GM12801 (cell line): ENCODE results near the gene GYG1.

Source experiments
- TF ChIP-seq, protein P1 (sequence below): IDR thresholded peaks from one replicate; pipeline ENCODE4 v1.5.1; 2011; ENCODE audit warnings: control low read depth; ENCODE audit not compliant: insufficient read length; ENCODE audit errors: extremely low read depth

The GYG1 gene

DNA sequence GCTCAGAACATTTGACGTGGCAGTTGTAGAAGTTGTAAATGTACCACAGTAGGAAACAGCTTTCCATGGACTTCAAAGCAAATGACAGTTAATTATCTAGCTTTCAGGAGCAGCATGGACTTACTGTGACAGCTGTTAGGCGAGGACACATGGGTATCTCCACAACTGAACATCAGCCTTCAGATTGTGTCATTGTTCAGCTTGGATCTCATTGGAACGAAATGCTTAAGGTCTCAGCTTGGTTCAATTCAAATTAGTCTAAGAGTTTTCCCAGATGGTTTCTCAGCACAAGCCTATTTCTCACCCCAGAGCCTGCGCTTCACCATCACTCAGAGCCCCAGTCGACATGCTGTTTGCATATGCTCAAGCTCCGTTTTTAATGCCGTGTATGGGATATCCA lies 21.1 kb upstream of the GYG1 start:
- TF ChIP-seq, protein P1, sequence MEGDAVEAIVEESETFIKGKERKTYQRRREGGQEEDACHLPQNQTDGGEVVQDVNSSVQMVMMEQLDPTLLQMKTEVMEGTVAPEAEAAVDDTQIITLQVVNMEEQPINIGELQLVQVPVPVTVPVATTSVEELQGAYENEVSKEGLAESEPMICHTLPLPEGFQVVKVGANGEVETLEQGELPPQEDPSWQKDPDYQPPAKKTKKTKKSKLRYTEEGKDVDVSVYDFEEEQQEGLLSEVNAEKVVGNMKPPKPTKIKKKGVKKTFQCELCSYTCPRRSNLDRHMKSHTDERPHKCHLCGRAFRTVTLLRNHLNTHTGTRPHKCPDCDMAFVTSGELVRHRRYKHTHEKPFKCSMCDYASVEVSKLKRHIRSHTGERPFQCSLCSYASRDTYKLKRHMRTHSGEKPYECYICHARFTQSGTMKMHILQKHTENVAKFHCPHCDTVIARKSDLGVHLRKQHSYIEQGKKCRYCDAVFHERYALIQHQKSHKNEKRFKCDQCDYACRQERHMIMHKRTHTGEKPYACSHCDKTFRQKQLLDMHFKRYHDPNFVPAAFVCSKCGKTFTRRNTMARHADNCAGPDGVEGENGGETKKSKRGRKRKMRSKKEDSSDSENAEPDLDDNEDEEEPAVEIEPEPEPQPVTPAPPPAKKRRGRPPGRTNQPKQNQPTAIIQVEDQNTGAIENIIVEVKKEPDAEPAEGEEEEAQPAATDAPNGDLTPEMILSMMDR, result no peak

DNA sequence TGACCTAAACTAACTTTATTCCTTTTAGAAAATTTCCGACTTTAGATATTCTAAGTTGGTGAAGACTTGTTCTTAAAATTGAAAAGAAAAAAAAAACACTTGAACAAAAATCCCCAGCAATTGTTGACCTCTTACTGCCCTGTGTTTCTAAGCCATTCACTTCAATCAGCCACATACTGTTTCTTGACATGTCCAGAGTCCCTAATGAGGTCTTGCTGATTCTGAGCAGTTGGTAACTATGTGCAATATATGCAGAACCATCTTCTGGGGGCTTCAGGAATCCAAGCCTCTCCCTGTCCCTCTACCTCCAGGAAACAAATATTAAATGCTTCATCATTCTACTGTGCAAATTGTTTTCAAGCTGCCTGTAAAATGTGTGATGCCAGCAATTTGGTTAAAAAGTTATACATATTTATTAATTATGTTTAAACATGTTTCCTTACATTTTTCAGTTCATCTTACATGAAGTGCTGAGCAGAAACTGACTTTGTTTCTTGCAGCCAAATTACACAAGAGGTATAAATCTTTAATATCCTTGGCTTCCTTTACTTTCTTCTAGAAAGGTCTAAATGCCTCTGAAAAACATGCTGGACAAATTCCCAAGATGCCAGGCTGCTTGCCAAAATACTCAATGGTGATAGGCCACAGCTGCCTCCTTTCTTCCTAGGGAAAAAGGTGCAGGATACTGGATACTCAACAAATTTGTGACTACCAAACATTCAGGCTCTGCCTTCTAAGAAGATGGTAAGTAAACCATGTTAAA lies 19.8 kb upstream of the GYG1 start:
- TF ChIP-seq, protein P1, result no peak

DNA sequence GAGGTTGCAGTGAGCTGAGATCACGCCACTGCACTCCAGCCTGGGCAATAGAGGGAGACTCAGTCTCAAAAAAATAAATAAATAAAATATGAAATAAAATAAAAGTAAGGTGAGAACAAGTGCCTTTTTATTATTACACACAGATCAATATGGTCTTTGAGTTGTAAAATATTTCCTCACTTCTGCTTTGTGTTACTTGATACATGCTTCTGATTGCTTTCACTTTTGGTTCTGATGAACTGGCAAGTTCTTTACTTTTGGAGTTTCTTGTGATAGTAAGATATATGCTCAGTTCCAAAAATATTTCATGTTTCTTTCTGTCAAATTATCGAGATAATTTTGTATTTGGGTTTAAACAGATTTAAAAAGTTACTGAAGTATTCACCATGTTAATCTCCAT lies 16.6 kb upstream of the GYG1 start:
- TF ChIP-seq, protein P1, result no peak

DNA sequence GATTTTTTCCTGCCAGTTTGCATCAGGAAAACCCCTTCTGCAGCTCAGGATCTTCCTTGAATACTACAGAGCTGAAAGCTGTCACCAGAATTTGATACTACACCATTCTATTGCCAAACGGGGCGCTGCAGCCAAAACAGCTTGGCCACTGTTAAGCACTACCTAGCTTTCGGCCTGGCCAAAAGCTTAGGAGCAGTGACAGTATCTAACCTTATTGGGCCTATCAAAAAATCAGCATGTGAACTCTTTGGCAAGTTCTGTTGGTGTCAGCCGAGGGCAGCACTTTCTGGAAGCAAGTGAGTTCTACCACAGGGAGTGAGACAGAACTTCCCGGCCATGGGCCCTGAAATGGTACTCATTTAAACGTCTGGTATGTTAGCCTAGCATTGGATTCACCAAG lies 16.1 kb upstream of the GYG1 start:
- TF ChIP-seq, protein P1, result no peak

DNA sequence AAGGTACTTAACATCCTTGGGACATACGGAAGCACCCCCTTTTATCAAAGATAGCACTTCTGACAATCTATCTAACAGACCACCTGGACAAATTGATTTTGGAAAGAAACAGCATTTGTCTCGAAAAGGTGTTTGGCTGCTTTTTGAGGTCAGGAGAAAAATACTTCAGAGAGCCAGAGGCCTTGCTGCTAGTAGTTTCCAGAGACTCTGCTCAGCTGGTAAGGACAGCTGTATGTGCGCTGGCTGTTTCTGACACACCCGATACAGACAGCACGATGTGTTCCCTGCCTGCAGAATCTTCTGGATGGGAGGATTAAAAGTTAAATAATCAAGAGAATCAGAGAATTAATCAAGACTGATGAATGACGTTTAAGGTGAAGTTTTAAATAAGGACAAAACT lies 15.6 kb upstream of the GYG1 start:
- TF ChIP-seq, protein P1, result no peak

DNA sequence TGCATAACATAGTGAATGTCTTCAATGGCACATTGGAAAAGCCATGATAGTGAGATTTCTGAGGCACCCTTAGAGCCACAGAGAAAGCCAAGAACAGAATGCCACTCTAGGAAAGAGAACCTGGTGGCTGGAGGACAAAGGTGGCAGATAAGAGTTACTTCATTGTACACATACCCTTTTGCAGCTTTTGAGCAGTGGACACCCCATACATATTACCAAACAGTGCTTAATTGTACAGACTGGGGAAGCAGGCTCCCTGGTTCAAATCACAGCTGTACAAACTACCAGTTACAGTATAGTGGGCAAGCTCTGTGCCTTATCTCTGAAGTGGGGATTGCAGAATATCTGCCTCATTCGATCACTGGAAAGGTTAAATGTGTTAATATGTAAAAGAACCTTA lies 10.1 kb upstream of the GYG1 start:
- TF ChIP-seq, protein P1, result no peak

DNA sequence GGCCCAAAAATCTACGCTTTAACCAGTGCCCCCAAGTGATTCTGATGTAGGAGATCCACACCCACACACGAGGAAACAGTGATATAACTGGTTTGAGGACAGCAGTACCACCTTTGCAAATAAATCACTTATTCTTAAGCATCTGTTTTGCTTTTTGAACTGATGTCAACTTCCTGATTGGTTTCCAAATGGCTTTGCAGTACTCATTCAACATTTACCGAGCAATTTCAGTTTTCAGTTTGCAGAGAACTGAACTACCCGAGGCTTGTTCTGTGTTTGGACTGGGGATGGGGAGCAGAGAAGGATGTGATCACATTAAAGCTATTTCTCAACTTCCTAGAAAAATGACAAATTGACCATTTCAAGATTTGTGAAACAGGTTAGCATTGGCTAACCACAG lies 1.1 kb upstream of the GYG1 start:
- TF ChIP-seq, protein P1, result no peak
